Vagina (tissue), 2 donors: ENCODE results near the gene ACTG2.

Experiments used
- CTCF ChIP-seq, 3 experiments: fragments of 450-650 bp in 2 of 3; fragments of 200-600 bp in 1 of 3; sonication (generic) in 1 of 3; IDR thresholded peaks; one replicate each; pipeline ENCODE4 v1.5.1; 2017 to 2019; ENCODE audit warnings: antibody characterized with exemption in 3 of 3, mild to moderate bottlenecking in 2 of 3, moderate library complexity in 2 of 3
- POLR2A ChIP-seq, 2 donors: fragments of 450-650 bp; IDR thresholded peaks; one replicate each; pipeline ENCODE4 v1.6.1; 2017; ENCODE audit warnings: antibody characterized with exemption in 2 of 2, mild to moderate bottlenecking in 2 of 2, moderate library complexity in 2 of 2

- TF ChIP-seq CTCF (IDR thresholded peaks at IDR 0.05), result no peak
- TF ChIP-seq POLR2A (IDR thresholded peaks at IDR 0.05), result no peak
Measured at GRCh38 chr2:73886357-73886756, 6.5 kb upstream of the ACTG2 start.
